Erythroblast (primary cell): ENCODE results near the gene COA1.
"Not testable (repeated sequence)": the region's sequence is repeated elsewhere in the genome, so short reads cannot be mapped to it uniquely, and the experiment has no call there.

Experiments
- DNase-seq, 2 experiments: peaks; one replicate each; lab custom pipeline; 2025; lab: John Stamatoyannopoulos, UW
- GATA1 ChIP-seq: IDR thresholded peaks from 2 replicates; pipeline ENCODE4 v1.6.1; 2011; ENCODE audit warnings: low read depth, mild to moderate bottlenecking, control low read depth, low read length, moderate library complexity
- POLR2A ChIP-seq: IDR thresholded peaks from 2 replicates; pipeline ENCODE4 v1.6.1; 2011; ENCODE audit warnings: mild to moderate bottlenecking, low read length

The COA1 gene

DNA sequence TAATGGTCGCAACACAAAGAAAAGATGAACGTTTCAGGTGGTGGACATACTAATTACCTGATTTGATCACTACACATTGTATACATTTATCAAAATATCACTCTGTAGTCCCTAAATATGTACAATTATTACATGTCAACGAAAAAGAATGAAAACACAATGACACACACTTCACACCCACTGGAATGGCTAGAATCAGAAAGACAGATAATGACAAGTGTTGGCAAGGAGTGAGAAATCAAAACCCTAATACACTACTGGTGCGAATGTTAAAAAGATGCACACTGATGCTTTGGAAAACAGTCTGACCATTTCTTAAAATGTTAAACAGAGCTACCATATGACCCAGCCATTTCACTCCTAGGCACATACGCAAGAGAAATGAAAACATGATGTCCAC is 2.3 kb downstream of the COA1 start:
- no peak for TF ChIP-seq POLR2A
- no peak for TF ChIP-seq GATA1
- DNase-seq = no peak

GRCh38 chr7:43726466-43726865 is 2.9 kb downstream of the COA1 start:
- no peak for DNase-seq
- TF ChIP-seq POLR2A (no peak), GATA1 (no peak)

GRCh38 chr7:43725251-43725650 is 4.1 kb downstream of the COA1 start:
- no peak for DNase-seq
- TF ChIP-seq POLR2A (no peak), GATA1 (no peak)

- TF ChIP-seq GATA1 (no peak), POLR2A (no peak)
- DNase-seq = no peak
These were observed 6.3 kb downstream of the COA1 start for GRCh38 chr7:43723007-43723341.

DNA sequence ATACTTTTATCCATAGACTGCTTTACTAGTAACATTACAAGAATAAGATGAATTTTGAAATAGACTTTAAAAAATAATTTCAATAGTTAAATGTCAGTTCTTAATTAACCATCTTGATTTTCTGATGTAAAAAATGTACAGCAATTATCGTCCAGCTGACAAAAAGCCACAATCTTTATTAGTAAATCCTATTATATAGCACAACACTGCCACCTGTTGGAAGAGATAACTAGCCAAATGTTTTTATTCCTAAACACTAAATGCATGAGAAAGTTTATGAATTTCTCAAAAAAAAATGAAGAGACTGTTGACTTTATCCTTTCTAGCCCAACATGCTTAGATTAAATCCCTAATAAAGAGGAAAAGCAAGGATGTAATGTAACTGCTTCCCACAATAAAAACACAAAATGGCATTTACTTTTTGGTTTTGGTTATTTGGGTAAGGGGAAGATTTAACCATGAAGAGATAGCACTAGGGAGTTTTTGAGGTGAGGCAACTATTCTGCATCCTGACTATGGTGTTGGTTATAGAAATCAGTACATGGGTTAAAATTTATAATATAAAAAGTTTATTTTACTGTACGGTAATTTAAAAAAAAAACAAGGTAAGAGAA is 8.0 kb downstream of the COA1 start:
- DNase-seq = peak; percentile 68 to 78
- TF ChIP-seq POLR2A (no peak), GATA1 (no peak)

DNA sequence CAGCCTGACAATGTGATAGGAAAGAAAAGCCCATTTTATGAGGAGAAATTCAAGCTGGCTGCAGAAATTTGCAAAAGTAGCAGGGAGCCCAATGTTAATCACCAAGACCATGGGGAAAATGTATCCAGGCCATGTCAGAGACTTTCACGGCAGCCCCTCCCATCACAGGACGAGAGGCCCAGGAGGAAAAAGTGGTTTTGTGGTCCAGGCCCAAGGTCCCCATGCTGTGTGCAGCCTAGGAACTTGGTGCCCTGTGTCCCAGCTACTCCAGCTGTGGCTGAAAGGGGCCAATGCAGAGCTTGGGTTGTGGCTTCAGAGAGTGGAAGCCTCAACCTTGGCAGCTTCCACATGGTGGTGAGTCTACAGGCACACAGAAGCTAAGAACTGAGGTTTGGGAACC is 12.7 kb downstream of the COA1 start:
- DNase-seq = no peak
- no peak for TF ChIP-seq GATA1

GRCh38 chr7:43715966-43716365 is 13.4 kb downstream of the COA1 start:
- DNase-seq = not testable (repeated sequence)

DNA sequence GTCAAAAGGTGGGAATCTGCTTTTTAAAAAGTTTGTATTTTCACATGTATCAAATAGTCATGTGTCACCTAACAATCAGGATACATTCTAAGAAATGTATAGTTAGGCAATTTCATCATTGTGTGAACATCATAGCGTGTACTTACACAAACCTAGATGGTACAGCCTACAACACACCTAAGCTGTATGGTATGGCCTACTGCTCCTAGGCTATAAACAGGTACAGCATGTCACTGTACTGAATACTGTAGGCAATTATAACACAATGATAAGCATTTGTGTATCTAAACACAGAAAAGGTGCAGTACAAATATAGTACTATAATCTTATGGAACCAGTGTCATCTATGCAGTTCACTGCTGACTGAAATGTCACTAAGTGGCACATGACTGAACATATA is 17.8 kb downstream of the COA1 start:
- no peak for DNase-seq
- TF ChIP-seq POLR2A (no peak), GATA1 (no peak)

DNA sequence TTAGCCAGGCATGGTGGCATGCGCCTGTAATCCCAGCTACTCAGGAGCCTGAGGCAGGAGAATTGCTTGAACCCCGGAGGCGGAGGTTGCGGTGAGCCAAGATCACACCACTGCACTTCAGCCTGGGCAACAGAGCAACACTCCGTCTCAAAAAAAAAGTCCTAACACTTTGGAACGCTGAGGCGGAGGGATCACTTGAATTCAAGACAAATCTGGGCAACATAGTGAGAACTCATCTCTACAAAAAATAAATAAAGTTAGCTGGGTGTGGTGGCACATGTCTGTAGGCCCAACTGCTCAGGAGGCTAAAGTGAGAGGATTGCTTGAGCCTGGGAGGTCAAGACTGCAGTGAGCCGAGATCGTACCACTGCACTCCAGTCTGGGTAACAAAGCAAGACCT is 21.3 kb downstream of the COA1 start:
- DNase-seq = not testable (repeated sequence)

DNA sequence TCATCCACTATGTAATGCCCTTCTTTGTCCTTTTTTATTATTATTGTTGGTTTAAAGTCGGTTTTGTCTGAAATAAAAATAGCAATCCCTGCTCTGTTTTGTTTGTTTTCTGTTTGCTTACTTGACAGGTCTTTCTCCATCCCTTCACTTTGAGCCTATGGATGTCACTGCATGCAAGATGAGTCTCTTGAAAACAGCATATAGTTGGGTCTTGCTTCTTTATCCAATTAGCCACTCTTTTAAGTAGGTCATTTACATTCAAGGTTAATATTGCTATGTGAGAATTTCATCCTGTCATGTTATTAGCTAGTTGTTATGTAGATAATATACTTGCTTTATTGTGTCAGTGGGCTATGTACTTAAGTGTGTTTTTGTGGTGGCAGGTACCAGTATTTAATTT is 25.8 kb downstream of the COA1 start:
- TF ChIP-seq GATA1 = no peak
- no peak for TF ChIP-seq POLR2A

GRCh38 chr7:43702974-43703373 is 26.3 kb downstream of the COA1 start:
- TF ChIP-seq POLR2A (no peak), GATA1 (no peak)
- DNase-seq = no peak

More for the DNA sequence above, 25.8 kb downstream of the COA1 start:
- DNase-seq = no peak

DNA sequence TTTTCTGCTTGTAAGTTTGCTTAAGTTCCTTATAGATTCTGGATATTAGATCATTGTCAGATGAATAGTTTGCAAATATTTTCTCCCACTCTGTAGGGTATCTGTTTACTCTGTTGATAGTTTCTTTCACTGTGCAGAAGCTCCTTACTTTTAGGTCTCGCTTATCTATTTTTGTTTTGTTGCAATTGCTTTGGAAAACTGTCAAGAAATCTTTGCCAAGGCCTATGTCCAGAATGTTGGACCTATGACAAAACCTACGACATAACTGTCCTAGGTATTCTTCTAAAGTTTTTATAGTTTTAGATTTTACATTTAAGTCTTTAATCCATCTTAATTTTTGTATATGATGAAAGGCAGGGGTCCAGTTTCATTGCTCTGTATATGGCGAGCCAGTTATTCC is 27.4 kb downstream of the COA1 start:
- DNase-seq = no peak
- TF ChIP-seq POLR2A (no peak), GATA1 (no peak)

- no peak for TF ChIP-seq POLR2A
- TF ChIP-seq GATA1 = no peak
- DNase-seq = no peak
These were observed 27.8 kb downstream of the COA1 start for GRCh38 chr7:43701500-43701854.

- TF ChIP-seq POLR2A (no peak), GATA1 (no peak)
- no peak for DNase-seq
These were observed 28.4 kb downstream of the COA1 start for GRCh38 chr7:43700646-43701499.

DNA sequence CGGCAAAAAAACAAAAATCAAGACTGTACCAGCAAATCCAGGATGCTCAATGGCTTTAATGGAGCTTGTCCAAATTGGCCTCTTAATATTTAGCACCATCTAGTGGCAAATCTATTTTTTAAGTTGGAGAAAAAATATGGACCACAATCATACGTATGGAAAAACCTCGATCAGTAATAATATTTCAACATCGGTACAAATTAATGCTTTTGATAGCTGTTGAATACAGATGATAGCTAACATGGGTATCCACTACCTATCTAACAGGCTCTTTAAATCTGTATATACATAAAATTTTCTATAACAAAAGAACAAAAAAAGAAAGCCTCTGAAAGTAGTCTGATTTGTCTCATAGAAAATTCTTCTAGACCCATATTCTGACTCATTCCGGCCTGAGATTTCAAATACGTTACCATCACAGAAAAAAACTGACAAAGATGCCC is 29.2 kb downstream of the COA1 start:
- TF ChIP-seq POLR2A = no peak
- TF ChIP-seq GATA1 = no peak
- DNase-seq = peak; percentile 53 to 70
